Sigmoid colon (tissue), 7 donors: ENCODE measurements around the gene CCDC85C. TPM values are rescaled to one million over a fixed set of nuclear protein-coding genes. Genes with fewer than 3 reads are reported as not detected.
A peak's percentile ranks its signal among the peaks of the same experiment; 100 is the strongest.

Source experiments
- DNase-seq: peaks from one replicate; pipeline ENCODE4 v3.0.0-alpha.2; 2019
- H3K27ac ChIP-seq, 4 donors: fragments of 200-600 bp; sonication (generic); one replicate each; pipeline ENCODE4 v1.5.1; 2016 to 2019; ENCODE audit warnings: mild to moderate bottlenecking in 1 of 4
- H3K27me3 ChIP-seq, 3 donors: fragments of 200-600 bp; sonication (generic); one replicate each; pipeline ENCODE4 v1.5.1; 2019; ENCODE audit warnings: mild to moderate bottlenecking in 1 of 3
- H3K36me3 ChIP-seq, 4 donors: fragments of 200-600 bp; sonication (generic); one replicate each; pipeline ENCODE4 v1.5.1; 2016 to 2019
- H3K4me1 ChIP-seq, 4 donors: fragments of 200-600 bp; sonication (generic); one replicate each; pipeline ENCODE4 v1.5.1; 2017 to 2019
- H3K4me3 ChIP-seq, 4 donors: fragments of 200-600 bp; sonication (generic); one replicate each; pipeline ENCODE4 v1.5.1; 2017 to 2019; ENCODE audit warnings: mild to moderate bottlenecking in 2 of 4, moderate library complexity in 1 of 4
- H3K9me3 ChIP-seq, 4 donors: fragments of 200-600 bp in 3 of 4; sonication (generic) in 3 of 4; one replicate each; pipeline versions ENCODE4 v1.5.1 to v1.6.1; 2013 to 2019
- EP300 ChIP-seq, 4 donors: sonication (generic); formaldehyde crosslinking; IDR thresholded peaks; one replicate each; pipeline ENCODE4 v1.6.1; 2017; ENCODE audit warnings: antibody characterized with exemption in 4 of 4
- POLR2A ChIP-seq, 2 donors: fragments of 450-650 bp; IDR thresholded peaks; one replicate each; pipeline ENCODE4 v1.6.1; 2016; ENCODE audit warnings: antibody characterized with exemption in 2 of 2, mild to moderate bottlenecking in 2 of 2, moderate library complexity in 2 of 2
- POLR2AphosphoS5 ChIP-seq, 4 donors: sonication (generic); formaldehyde crosslinking; IDR thresholded peaks; one replicate each; pipeline ENCODE4 v1.6.1; 2017; ENCODE audit warnings: antibody characterized with exemption in 4 of 4
- WGBS, 2 donors: extraction: QIAGEN DNeasy Blood & Tissue Kit; methylation state at CpG; one replicate each; pipeline ENCODE4 v1.1.7; 2013; 5-methylcytosine and 5-hydroxymethylcytosine counted together
- intact Hi-C: fragments of 100-400 bp; cut with DNase I; formaldehyde crosslinking; loops from one replicate; pipeline ENCODE4 v1.15.1; 2023
- polyA plus RNA-seq, 3 donors: library from polyadenylated mRNA; stranded (reverse); fragments of 200-250 nt; gene quantifications; one replicate each; pipeline ENCODE4 v1.2.3, GENCODE V29; 2013
- total RNA-seq, 4 donors: library from RNA; depleted of rRNA; stranded (reverse); fragments of >200 nt; gene quantifications; one replicate each; pipeline ENCODE4 v1.1.0, GENCODE V29; 2016
- TF ChIP-seq, protein P1 (sequence below), 4 experiments: fragments of 450-650 bp in 3 of 4; fragments of 200-600 bp in 1 of 4; IDR thresholded peaks; one replicate each; pipeline ENCODE4 v1.5.1; 2016 to 2019; ENCODE audit warnings: antibody characterized with exemption in 4 of 4, mild to moderate bottlenecking in 3 of 4, moderate library complexity in 2 of 4
- donor health status: healthy with polysubstance abuse.
- donor health status: Bipolar disorder and iron deficiency.
- donor health status: healthy.

Gene CCDC85C
- total and polyA plus RNA-seq, 7 donors, result 11.4 to 79.0 (median 28.1) TPM

DNA sequence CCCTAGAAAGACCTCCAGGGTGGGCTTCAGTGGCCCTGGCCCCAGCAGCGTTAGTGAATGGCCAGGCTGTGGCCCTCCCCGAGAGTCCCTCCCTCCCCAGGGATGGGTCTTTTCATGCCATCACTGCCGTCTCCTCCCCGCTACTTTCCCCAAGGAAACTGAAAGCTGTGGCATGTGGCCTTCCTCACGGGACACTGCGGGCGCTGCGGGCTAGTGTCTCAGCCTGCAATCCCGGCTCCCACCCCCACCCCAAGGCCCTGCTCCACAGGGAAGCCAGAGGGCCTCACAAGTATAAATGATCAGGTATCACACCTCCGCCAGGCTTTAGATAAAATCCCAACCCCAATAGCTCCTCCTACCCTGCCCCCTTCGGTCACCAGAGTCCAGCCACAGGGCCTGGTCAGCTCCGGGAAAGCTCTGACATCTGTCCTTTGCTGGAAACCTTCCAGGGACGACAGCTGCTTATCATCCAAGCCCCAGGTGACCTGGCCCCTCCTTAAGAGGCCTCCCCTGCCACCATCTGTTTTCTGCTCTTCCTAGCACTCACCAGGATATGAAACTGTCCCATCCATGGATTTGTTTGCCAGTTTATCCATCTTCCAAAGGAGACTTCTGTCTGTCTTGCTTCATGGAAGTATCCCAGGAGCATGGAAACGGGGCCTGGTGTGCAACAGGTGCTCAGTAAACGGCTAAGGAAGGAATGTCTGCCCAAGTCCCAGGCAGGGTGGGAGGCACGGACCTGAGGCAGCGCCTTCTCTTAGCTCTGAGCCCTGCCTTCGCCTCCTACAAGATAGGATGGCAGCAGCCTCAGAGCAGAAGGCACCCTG lies 31.6 kb downstream of the CCDC85C start:
- Histone ChIP-seq H3K9me3 (no peaks in the 10 kb centered on the region), H3K4me1 (peaks cover 0 to 100% (median 100%) of the 10 kb centered on the region in 4 donors), H3K27ac (peak overlapping the region; percentile 81 to 94 (median 86)), H3K4me3 (no peak overlapping the region), H3K27me3 (no peaks in the 10 kb centered on the region), H3K36me3 (no peaks in the 10 kb centered on the region)
- WGBS, 2 donors, result 38 to 64% methylated on average over 18 of the region's 18 CpGs
- DNase-seq, result no peak
- TF ChIP-seq EP300 (IDR thresholded peaks at IDR 0.05) (no peak), POLR2AphosphoS5 (IDR thresholded peaks at IDR 0.05) (peak in 2 of 4 donors; percentile 25 to 33)
- TF ChIP-seq, protein P1, sequence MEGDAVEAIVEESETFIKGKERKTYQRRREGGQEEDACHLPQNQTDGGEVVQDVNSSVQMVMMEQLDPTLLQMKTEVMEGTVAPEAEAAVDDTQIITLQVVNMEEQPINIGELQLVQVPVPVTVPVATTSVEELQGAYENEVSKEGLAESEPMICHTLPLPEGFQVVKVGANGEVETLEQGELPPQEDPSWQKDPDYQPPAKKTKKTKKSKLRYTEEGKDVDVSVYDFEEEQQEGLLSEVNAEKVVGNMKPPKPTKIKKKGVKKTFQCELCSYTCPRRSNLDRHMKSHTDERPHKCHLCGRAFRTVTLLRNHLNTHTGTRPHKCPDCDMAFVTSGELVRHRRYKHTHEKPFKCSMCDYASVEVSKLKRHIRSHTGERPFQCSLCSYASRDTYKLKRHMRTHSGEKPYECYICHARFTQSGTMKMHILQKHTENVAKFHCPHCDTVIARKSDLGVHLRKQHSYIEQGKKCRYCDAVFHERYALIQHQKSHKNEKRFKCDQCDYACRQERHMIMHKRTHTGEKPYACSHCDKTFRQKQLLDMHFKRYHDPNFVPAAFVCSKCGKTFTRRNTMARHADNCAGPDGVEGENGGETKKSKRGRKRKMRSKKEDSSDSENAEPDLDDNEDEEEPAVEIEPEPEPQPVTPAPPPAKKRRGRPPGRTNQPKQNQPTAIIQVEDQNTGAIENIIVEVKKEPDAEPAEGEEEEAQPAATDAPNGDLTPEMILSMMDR (IDR thresholded peaks at IDR 0.05), result no peak
- intact Hi-C loops, result no loop called here

DNA sequence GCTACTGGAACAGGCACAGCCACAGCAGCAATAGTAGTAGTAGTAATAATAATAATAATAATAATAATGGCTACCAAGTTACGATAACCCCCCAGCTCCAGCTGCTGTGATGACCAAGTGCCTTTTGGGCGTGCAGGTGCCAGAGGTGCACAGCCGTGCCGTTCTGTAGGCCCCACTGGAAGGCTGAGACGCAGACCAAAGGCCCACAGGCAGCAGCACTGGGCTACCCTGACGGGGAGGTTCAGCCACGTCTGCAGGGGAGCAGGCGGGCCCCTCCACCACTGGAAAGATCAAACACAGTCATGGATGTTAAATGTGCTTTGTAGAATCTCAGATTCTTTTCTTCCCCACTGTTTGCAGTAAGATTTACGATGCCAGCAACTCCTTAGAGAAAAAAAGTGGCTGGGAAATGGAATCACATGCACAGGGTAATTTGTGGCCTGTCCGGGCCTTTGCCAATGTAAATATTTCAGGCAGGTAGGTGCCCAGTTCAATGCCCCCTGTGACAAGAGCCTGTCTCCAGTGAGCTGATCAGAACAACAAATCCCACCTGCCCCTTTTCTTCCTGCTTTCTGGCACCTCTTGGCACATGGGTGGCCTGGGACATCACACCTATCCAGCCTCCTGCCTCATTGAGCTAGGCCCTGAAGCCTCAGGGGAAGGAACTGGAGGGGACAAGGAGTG lies 32.6 kb downstream of the CCDC85C start:
- TF ChIP-seq, protein P1 (IDR thresholded peaks at IDR 0.05), result no peak
- TF ChIP-seq EP300 (IDR thresholded peaks at IDR 0.05) (peak in 2 of 4 donors; percentile 73 to 84), POLR2AphosphoS5 (IDR thresholded peaks at IDR 0.05) (peak; percentile 67 to 80 (median 73)), POLR2A (IDR thresholded peaks at IDR 0.05) (no peak)
- 32 to 63% methylated on average over 10 of the region's 10 CpGs for WGBS, 2 donors
- peak; percentile 82 for DNase-seq
- intact Hi-C loops, result no loop called here
- H3K9me3 ChIP-seq, result no peaks in the 10 kb centered on the region
- H3K4me3 ChIP-seq, result no peak overlapping the region
- no peaks in the 10 kb centered on the region for H3K27me3 ChIP-seq
- peak overlapping the region; percentile 81 to 94 (median 86) for H3K27ac ChIP-seq
- H3K36me3 ChIP-seq, result no peaks in the 10 kb centered on the region
- peaks cover 0 to 100% (median 100%) of the 10 kb centered on the region in 4 donors for H3K4me1 ChIP-seq

DNA sequence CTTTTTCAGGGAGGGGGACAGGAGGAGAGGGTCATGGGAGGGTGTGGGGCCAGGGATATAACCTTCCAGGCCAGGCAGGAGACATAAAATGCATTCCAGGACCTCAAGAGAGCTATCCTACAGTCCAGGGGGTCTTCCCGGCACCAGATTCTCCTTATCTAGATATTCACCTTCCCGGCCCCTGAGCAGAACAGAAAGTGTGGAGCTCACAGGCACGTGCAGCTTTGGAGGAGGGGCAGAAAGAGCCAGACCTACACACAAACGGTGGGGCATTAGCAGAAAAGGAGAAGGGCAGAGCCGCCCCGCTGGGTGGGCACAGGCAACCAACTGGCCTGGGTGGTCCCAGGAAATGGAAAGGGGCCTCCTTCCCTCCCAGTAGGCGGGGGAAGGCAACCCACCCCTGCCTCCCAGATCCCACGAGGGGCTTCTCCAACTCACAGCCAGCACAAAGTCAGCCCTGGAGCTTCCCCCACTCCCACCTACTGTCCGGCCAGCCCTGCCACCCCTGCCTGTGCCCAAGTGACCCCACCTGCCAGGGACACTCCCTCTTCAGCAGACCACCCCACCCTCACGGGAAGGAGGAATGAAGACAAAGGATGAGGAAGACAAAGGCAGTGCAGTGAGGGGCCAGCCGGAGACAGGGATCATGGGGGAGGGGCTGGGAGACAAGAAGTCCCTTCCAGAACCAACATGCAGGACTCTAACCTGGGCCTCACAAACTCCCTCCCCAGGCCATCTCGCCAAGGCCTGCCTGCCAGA lies 33.3 kb downstream of the CCDC85C start:
- no peak for DNase-seq
- Histone ChIP-seq H3K36me3 (no peaks in the 10 kb centered on the region), H3K27ac (peak overlapping the region; percentile 81 to 94 (median 86)), H3K4me3 (no peak overlapping the region), H3K4me1 (peaks cover 0 to 100% (median 100%) of the 10 kb centered on the region in 4 donors), H3K9me3 (no peaks in the 10 kb centered on the region), H3K27me3 (no peaks in the 10 kb centered on the region)
- TF ChIP-seq EP300 (IDR thresholded peaks at IDR 0.05), result no peak
- no peak for TF ChIP-seq POLR2AphosphoS5 (IDR thresholded peaks at IDR 0.05)
- no peak for TF ChIP-seq POLR2A (IDR thresholded peaks at IDR 0.05)
- TF ChIP-seq, protein P1 (IDR thresholded peaks at IDR 0.05), result no peak
- intact Hi-C loops, result no loop called here
- 72 to 78% methylated on average over 12 of the region's 12 CpGs for WGBS, 2 donors

DNA sequence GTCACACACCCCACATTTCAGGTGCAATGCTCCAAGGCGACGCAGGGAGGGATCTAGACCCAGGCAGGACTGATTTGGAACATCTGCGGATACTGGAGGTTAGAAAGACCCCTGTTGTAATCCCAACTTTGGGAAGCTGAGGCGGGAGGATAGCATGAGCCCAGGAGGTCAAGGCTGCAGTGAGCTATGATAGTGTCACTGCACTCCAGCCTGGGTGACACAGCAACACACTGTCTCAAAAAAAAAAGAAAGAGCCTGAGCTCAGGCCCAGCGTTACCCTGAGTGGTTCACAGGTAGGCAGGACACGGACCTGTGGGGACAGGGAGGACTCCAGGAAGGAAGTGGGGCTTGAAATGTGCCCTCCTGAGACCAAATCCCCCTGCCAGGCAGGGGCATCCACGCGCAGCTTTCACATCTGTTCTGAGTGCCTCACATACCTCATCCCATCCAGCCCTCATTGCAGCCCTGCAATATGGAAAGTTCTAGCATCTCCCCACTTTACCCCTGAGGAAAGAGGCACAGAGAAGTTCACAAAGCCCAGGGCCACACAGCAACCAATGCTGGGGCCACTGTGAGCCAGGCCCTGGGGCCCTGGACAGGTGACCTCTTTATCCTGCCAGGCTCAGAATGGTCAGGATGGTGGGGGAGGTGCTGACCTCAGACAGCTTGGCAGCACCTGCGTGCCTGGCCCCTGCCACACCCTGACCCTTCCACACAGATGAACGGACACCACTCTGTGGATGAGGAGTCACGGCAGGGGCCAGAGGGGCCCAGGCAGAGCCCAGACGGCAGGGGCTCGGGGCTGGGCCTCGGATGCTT lies 34.1 kb downstream of the CCDC85C start:
- intact Hi-C loops, result no loop called here
- H3K4me1 ChIP-seq, result peaks cover 0 to 100% (median 100%) of the 10 kb centered on the region in 4 donors

More for the DNA sequence above, 34.1 kb downstream of the CCDC85C start:
- Histone ChIP-seq H3K27ac (peak overlapping the region; percentile 81 to 94 (median 86)), H3K4me3 (no peak overlapping the region), H3K36me3 (no peaks in the 10 kb centered on the region), H3K27me3 (no peaks in the 10 kb centered on the region), H3K9me3 (no peaks in the 10 kb centered on the region)
- DNase-seq, result no peak
- WGBS, 2 donors, result 54 to 73% methylated on average over 14 of the region's 14 CpGs
- TF ChIP-seq EP300 (IDR thresholded peaks at IDR 0.05) (no peak), POLR2A (IDR thresholded peaks at IDR 0.05) (no peak), POLR2AphosphoS5 (IDR thresholded peaks at IDR 0.05) (no peak)
- TF ChIP-seq, protein P1 (IDR thresholded peaks at IDR 0.05), result no peak
